HEK293 (cell line): ENCODE results near the gene RASAL2.

Experiments used
- CTCF ChIA-PET: fragments of 350-600 bp; formaldehyde crosslinking; extraction: SDS; loops from one replicate; lab custom pipeline; 2021; ENCODE audit warnings: antibody characterized with exemption; lab: Yijun Ruan, JAX
- POLR2A ChIA-PET: fragments of 300-600 bp; formaldehyde crosslinking; extraction: SDS; loops from one replicate; lab custom pipeline; 2020; ENCODE audit warnings: antibody characterized with exemption, inconsistent platforms; lab: Yijun Ruan, JAX
- H3K27ac ChIP-seq: fragments of 200-500 bp; sonication (Bioruptor generic); 2 replicates; pipeline ENCODE4 v1.5.1; 2014; ENCODE audit warnings: low read depth, low read length, control low read depth, inconsistent platforms; ENCODE audit errors: extremely low read depth
- H3K36me3 ChIP-seq, 2 experiments: fragments of 200-500 bp in 1 of 2; sonication (Bioruptor generic) in 1 of 2; 1 replicate in 1 of 2; 2 replicates in 1 of 2; pipeline ENCODE4 v1.5.1; 2014 to 2017; ENCODE audit warnings: inconsistent platforms in 2 of 2, low read length in 2 of 2; ENCODE audit not compliant: control insufficient read depth in 2 of 2, insufficient read depth in 1 of 2
- H3K4me1 ChIP-seq: fragments of 200-500 bp; sonication (Bioruptor generic); 2 replicates; pipeline ENCODE4 v1.5.1; 2014; ENCODE audit warnings: mild to moderate bottlenecking, low read length, inconsistent platforms; ENCODE audit not compliant: control insufficient read depth, insufficient read depth
- H3K4me3 ChIP-seq: 2 replicates; pipeline ENCODE4 v1.5.1; 2011; ENCODE audit warnings: low read depth, mild to moderate bottlenecking, control low read depth, low read length, moderate library complexity
- H3K9me3 ChIP-seq: fragments of 200-500 bp; sonication (Bioruptor generic); 2 replicates; pipeline ENCODE4 v1.5.1; 2014; ENCODE audit warnings: low read depth, low read length, inconsistent platforms; ENCODE audit not compliant: control insufficient read depth, insufficient read depth
- EGR2 ChIP-seq: fragments of 450-650 bp; formaldehyde crosslinking; IDR thresholded peaks from 2 replicates; pipeline ENCODE4 v1.5.1; 2016; ENCODE audit warnings: low read depth, missing biosample characterization, missing genetic modification characterization
- GLI2 ChIP-seq: fragments of 450-650 bp; formaldehyde crosslinking; IDR thresholded peaks from 2 replicates; pipeline ENCODE4; 2017; ENCODE audit warnings: missing biosample characterization, missing genetic modification characterization, low read depth, borderline replicate concordance
- GLI4 ChIP-seq: fragments of 450-650 bp; formaldehyde crosslinking; IDR thresholded peaks from 2 replicates; pipeline ENCODE4 v1.5.1; 2016; ENCODE audit warnings: missing biosample characterization, missing genetic modification characterization
- KLF7 ChIP-seq: fragments of 450-650 bp; formaldehyde crosslinking; IDR thresholded peaks from 2 replicates; pipeline ENCODE4 v1.5.1; 2016; ENCODE audit warnings: missing biosample characterization, missing genetic modification characterization, borderline replicate concordance
- MZF1 ChIP-seq: fragments of 450-650 bp; formaldehyde crosslinking; IDR thresholded peaks from 2 replicates; pipeline ENCODE4 v1.5.1; 2017; ENCODE audit warnings: missing biosample characterization, missing genetic modification characterization, borderline replicate concordance
- PRDM4 ChIP-seq: fragments of 450-650 bp; formaldehyde crosslinking; IDR thresholded peaks from 2 replicates; pipeline ENCODE4 v1.5.1; 2017; ENCODE audit warnings: missing biosample characterization, missing genetic modification characterization
- RBAK ChIP-seq: fragments of 450-650 bp; formaldehyde crosslinking; IDR thresholded peaks from 2 replicates; pipeline ENCODE4 v1.5.1; 2016; ENCODE audit warnings: missing biosample characterization, missing genetic modification characterization
- SP3 ChIP-seq: fragments of 450-650 bp; formaldehyde crosslinking; IDR thresholded peaks from 2 replicates; pipeline ENCODE4 v1.5.1; 2016; ENCODE audit warnings: missing biosample characterization, missing genetic modification characterization
- TRIM28 ChIP-seq: IDR thresholded peaks from 2 replicates; pipeline ENCODE4 v1.6.1; 2011; ENCODE audit warnings: low read length, control low read depth, borderline replicate concordance
- ZBTB17 ChIP-seq: fragments of 450-650 bp; formaldehyde crosslinking; IDR thresholded peaks from 2 replicates; pipeline ENCODE4 v1.5.1; 2016; ENCODE audit warnings: missing biosample characterization, missing genetic modification characterization
- ZBTB20 ChIP-seq: fragments of 450-650 bp; formaldehyde crosslinking; IDR thresholded peaks from 2 replicates; pipeline ENCODE4 v1.5.1; 2016; ENCODE audit warnings: missing biosample characterization, missing genetic modification characterization
- ZBTB6 ChIP-seq: fragments of 450-650 bp; formaldehyde crosslinking; IDR thresholded peaks from 2 replicates; pipeline ENCODE4 v1.5.1; 2017; ENCODE audit warnings: missing biosample characterization, missing genetic modification characterization
- ZFP69B ChIP-seq: fragments of 450-650 bp; formaldehyde crosslinking; IDR thresholded peaks from 2 replicates; pipeline ENCODE4 v1.5.1; 2016; ENCODE audit warnings: missing biosample characterization, missing genetic modification characterization
- ZNF202 ChIP-seq: fragments of 450-650 bp; formaldehyde crosslinking; IDR thresholded peaks from 2 replicates; pipeline ENCODE4 v1.5.1; 2016; ENCODE audit warnings: missing biosample characterization, missing genetic modification characterization, borderline replicate concordance
- ZNF214 ChIP-seq: fragments of 450-650 bp; formaldehyde crosslinking; IDR thresholded peaks from 2 replicates; pipeline ENCODE4 v1.5.1; 2017; ENCODE audit warnings: missing biosample characterization, mild to moderate bottlenecking, missing genetic modification characterization, borderline replicate concordance
- ZNF26 ChIP-seq: fragments of 450-650 bp; formaldehyde crosslinking; IDR thresholded peaks from 2 replicates; pipeline ENCODE4 v1.5.1; 2016; ENCODE audit warnings: missing biosample characterization, missing genetic modification characterization
- ZNF280D ChIP-seq: fragments of 450-650 bp; formaldehyde crosslinking; IDR thresholded peaks from 2 replicates; pipeline ENCODE4 v1.5.1; 2016; ENCODE audit warnings: missing biosample characterization, missing genetic modification characterization
- ZNF302 ChIP-seq: fragments of 450-650 bp; formaldehyde crosslinking; IDR thresholded peaks from 2 replicates; pipeline ENCODE4 v1.5.1; 2016; ENCODE audit warnings: missing biosample characterization, missing genetic modification characterization, low read depth
- ZNF394 ChIP-seq: fragments of 450-650 bp; formaldehyde crosslinking; IDR thresholded peaks from 2 replicates; pipeline ENCODE4 v1.5.1; 2016; ENCODE audit warnings: missing biosample characterization, missing genetic modification characterization, mild to moderate bottlenecking, moderate library complexity, borderline replicate concordance
- ZNF510 ChIP-seq: fragments of 450-650 bp; formaldehyde crosslinking; IDR thresholded peaks from 2 replicates; pipeline ENCODE4 v1.5.1; 2018; ENCODE audit warnings: mild to moderate bottlenecking, missing genetic modification characterization, missing biosample characterization; ENCODE audit not compliant: insufficient replicate concordance
- ZNF521 ChIP-seq: fragments of 450-650 bp; formaldehyde crosslinking; IDR thresholded peaks from 2 replicates; pipeline ENCODE4 v1.5.1; 2017; ENCODE audit warnings: missing biosample characterization, mild to moderate bottlenecking, missing genetic modification characterization
- ZNF558 ChIP-seq: fragments of 450-650 bp; formaldehyde crosslinking; IDR thresholded peaks from 2 replicates; pipeline ENCODE4 v1.5.1; 2016; ENCODE audit warnings: missing biosample characterization, missing genetic modification characterization
- ZNF654 ChIP-seq: fragments of 450-650 bp; formaldehyde crosslinking; IDR thresholded peaks from 2 replicates; pipeline ENCODE4 v1.5.1; 2016; ENCODE audit warnings: low read depth, missing biosample characterization, missing genetic modification characterization

RASAL2 gene

GRCh38 chr1:178189814-178190213, 95.9 kb downstream of the RASAL2 start:
- TF ChIP-seq ZNF654 (tag by site-specific recombination): peak; percentile 70
- no peak for TF ChIP-seq KLF7 (tag by site-specific recombination)
- Histone ChIP-seq H3K4me1 (peaks cover 3% of the 10 kb centered on the region; the same call in 1 of the 2 replicates), H3K36me3 (no peaks in the 10 kb centered on the region), H3K9me3 (no peaks in the 10 kb centered on the region), H3K27ac (no peak overlapping the region), H3K4me3 (no peak overlapping the region)
- ChIA-PET POLR2A (interaction anchor here (0.6 kb wide), 1 partner anchor 763 kb away, joined by 3 read pairs; no protein-coding TSS in a partner anchor), CTCF (interaction anchor here (0.7 to 6.2 kb wide), 5 partner anchors 16 to 242 kb away, joined by 3 to 69 read pairs (median 5); no protein-coding TSS in a partner anchor)

- TF ChIP-seq ZNF202: no peak
- TF ChIP-seq MZF1 (tag by site-specific recombination): no peak
- TF ChIP-seq GLI2 (tag by site-specific recombination): no peak
- TF ChIP-seq ZNF26 (tag by site-specific recombination): no peak
- TF ChIP-seq ZNF214: no peak
- no peak for TF ChIP-seq ZBTB17 (tag by site-specific recombination)
- TF ChIP-seq SP3 (tag by site-specific recombination): no peak
- no peak for TF ChIP-seq EGR2
- no peak for TF ChIP-seq ZBTB6
- TF ChIP-seq ZNF394 (tag by site-specific recombination): no peak
- TF ChIP-seq ZNF521: no peak
- no peak for TF ChIP-seq ZNF558 (tag by site-specific recombination)
- no peak for TF ChIP-seq ZBTB20 (tag by site-specific recombination)
- no peak for TF ChIP-seq ZNF510 (tag by site-specific recombination)
- no peak for TF ChIP-seq GLI4 (tag by site-specific recombination)
- Histone ChIP-seq H3K36me3 (no peaks in the 10 kb centered on the region), H3K4me1 (peaks cover 3% of the 10 kb centered on the region; the same call in 1 of the 2 replicates), H3K9me3 (no peaks in the 10 kb centered on the region), H3K4me3 (no peak overlapping the region), H3K27ac (no peak overlapping the region)
- ChIA-PET CTCF (interaction anchor here (0.6 to 6.2 kb wide), 10 partner anchors 8 to 1725 kb away, joined by 3 to 69 read pairs (median 4); no protein-coding TSS in a partner anchor), POLR2A (no interaction called here)
These were observed 97.0 kb downstream of the RASAL2 start for GRCh38 chr1:178190881-178191280.

GRCh38 chr1:178192686-178193085, 98.8 kb downstream of the RASAL2 start:
- ChIA-PET CTCF (interaction anchor here (0.7 kb wide), 3 partner anchors 9 to 244 kb away, joined by 3 read pairs; no protein-coding TSS in a partner anchor), POLR2A (no interaction called here)
- peaks cover 3% of the 10 kb centered on the region; the same call in 1 of the 2 replicates for H3K4me1 ChIP-seq
- H3K27ac ChIP-seq: no peak overlapping the region
- TF ChIP-seq ZFP69B (no peak), ZNF280D (no peak), PRDM4 (tag by site-specific recombination) (no peak), TRIM28 (no peak), ZNF302 (tag by site-specific recombination) (no peak), RBAK (tag by site-specific recombination) (no peak)
- H3K36me3 ChIP-seq: no peaks in the 10 kb centered on the region; a peak in 1 of 3 replicates
- no peak overlapping the region for H3K4me3 ChIP-seq
- no peaks in the 10 kb centered on the region for H3K9me3 ChIP-seq
